Prostate gland (tissue), 2 donors: ENCODE measurements around the gene PLIN1.

ENCODE experiments used
- POLR2AphosphoS5 ChIP-seq: sonication (generic); formaldehyde crosslinking; IDR thresholded peaks from one replicate; pipeline ENCODE4 v1.6.1; 2017; ENCODE audit warnings: antibody characterized with exemption
- TF ChIP-seq, protein P1 (sequence below), 4 experiments: fragments of 200-600 bp in 2 of 4; fragments of 450-650 bp in 2 of 4; sonication (generic) in 2 of 4; IDR thresholded peaks; 1 replicate in 3 of 4; 2 replicates in 1 of 4; pipeline ENCODE4 v1.5.1; 2016 to 2019; ENCODE audit warnings: antibody characterized with exemption in 4 of 4, mild to moderate bottlenecking in 2 of 4, moderate library complexity in 2 of 4

DNA sequence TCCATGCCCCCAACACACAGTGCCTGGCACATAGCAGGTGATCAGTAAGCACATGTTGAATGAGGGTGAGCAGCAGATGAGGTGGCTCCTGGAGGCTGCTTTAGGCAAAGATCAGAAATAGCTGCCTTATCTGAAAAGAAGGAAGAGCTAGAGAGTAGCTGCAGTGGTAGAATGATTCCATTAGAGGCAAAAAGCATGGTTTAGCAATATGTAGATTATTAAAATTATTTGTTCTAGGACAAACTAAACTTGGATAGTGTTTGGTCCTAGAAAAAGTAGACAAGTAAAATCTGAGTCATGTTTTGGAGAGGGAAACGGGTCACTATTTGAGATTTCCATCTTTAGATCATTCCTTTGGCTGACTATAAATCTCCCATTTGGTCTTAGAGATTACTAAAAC, 56.0 kb downstream of the PLIN1 start:
- TF ChIP-seq, protein P1, sequence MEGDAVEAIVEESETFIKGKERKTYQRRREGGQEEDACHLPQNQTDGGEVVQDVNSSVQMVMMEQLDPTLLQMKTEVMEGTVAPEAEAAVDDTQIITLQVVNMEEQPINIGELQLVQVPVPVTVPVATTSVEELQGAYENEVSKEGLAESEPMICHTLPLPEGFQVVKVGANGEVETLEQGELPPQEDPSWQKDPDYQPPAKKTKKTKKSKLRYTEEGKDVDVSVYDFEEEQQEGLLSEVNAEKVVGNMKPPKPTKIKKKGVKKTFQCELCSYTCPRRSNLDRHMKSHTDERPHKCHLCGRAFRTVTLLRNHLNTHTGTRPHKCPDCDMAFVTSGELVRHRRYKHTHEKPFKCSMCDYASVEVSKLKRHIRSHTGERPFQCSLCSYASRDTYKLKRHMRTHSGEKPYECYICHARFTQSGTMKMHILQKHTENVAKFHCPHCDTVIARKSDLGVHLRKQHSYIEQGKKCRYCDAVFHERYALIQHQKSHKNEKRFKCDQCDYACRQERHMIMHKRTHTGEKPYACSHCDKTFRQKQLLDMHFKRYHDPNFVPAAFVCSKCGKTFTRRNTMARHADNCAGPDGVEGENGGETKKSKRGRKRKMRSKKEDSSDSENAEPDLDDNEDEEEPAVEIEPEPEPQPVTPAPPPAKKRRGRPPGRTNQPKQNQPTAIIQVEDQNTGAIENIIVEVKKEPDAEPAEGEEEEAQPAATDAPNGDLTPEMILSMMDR (IDR thresholded peaks at IDR 0.05) = no peak
- TF ChIP-seq POLR2AphosphoS5 = no peak
